Activated T-helper 2 cell treated with anti-CD3 and anti-CD28 coated beads, Interferon-gamma antibody, Interleukin-2, Interleukin-4, amounts not matched to agents 10 μg/mL and 5 μg/mL and 100 μg/mL, durations not matched to agents 14 hours and 24 hours and 36 hours (primary cell): ENCODE data around the gene ARL2BP. TPM values are rescaled to one million over a fixed set of nuclear protein-coding genes. Genes with fewer than 3 reads are reported as not detected.
A peak's percentile ranks its signal among the peaks of the same experiment; 100 is the strongest.

Experiments
- DNase-seq: peaks from one replicate; pipeline ENCODE4 v3.0.0; 2021; ENCODE audit warnings: low spot score
- H3K27ac Mint-ChIP-seq: one replicate; pipeline ENCODE4 v1.8.0; 2021; ENCODE audit warnings: mixed read lengths
- H3K27me3 Mint-ChIP-seq: one replicate; pipeline ENCODE4 v1.8.0; 2021; ENCODE audit warnings: low read depth, mixed read lengths
- H3K36me3 Mint-ChIP-seq: one replicate; pipeline ENCODE4 v1.8.0; 2021; ENCODE audit warnings: low read depth, mixed read lengths
- H3K4me1 Mint-ChIP-seq: one replicate; pipeline ENCODE4 v1.8.0; 2021; ENCODE audit warnings: low read depth, mixed read lengths
- H3K4me3 Mint-ChIP-seq: one replicate; pipeline ENCODE4 v1.8.0; 2021; ENCODE audit warnings: low read depth, mild to moderate bottlenecking, moderate library complexity, mixed read lengths
- H3K9me3 Mint-ChIP-seq: one replicate; pipeline ENCODE4 v1.8.0; 2021; ENCODE audit warnings: mixed read lengths
- intact Hi-C: fragments of 100-400 bp; cut with micrococcal nuclease; formaldehyde crosslinking; loops from one replicate; pipeline ENCODE4 v1.15.1; 2023
- total RNA-seq: library from RNA; stranded (reverse); gene quantifications from 2 replicates; pipeline ENCODE4 v1.2.3, GENCODE V29; 2022

Gene ARL2BP
- total RNA-seq, 1 donor from 2014 or later: 31.2 TPM

DNA sequence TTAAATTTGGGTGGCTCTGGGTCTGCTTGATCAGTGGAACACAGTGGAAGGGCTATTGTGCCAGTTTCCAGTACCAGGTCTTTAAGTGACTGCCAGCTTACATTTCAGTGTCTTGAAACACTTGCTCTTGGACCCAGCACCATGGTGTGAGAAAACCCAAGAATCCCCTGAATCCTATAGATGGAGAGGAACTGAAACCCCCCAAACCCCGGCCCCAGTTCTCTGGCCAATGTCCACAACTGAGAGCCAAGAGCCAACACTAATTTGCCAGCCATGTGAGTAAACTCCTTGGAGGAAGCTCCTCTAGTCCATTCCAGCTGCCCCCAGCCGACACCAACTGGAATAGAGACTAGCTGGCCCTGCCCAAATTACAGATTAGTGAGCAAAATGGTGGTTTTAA lies 2.4 kb upstream of the ARL2BP start:
- H3K27me3 Mint-ChIP-seq: no peaks in the 10 kb centered on the region
- no peak overlapping the region for H3K4me3 Mint-ChIP-seq
- H3K36me3 Mint-ChIP-seq: peaks cover 39% of the 10 kb centered on the region
- peaks cover 16% of the 10 kb centered on the region for H3K4me1 Mint-ChIP-seq
- H3K27ac Mint-ChIP-seq: no peak overlapping the region
- H3K9me3 Mint-ChIP-seq: no peaks in the 10 kb centered on the region
- DNase-seq: no peak
- intact Hi-C loops: loop anchor here (5.0 kb wide), 1 partner anchor 35 kb away; no protein-coding TSS in a partner anchor

DNA sequence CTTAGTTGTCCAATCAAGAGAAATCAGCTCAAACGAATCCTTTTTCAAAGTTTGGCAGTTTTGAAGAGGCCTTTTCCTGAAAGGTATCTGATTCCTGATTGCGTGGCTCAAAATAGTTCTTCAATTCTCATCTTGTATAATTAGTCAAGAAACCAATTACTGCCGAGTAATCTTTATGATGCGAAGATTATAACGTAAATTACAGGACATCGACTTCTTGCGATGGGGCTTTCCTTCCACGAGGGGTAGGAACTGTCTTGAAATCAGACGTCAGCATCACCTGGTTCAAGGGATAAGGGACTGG lies 644 bp upstream of the ARL2BP start:
- H3K4me1 Mint-ChIP-seq: peaks cover 14% of the 10 kb centered on the region
- no peak for DNase-seq

DNA sequence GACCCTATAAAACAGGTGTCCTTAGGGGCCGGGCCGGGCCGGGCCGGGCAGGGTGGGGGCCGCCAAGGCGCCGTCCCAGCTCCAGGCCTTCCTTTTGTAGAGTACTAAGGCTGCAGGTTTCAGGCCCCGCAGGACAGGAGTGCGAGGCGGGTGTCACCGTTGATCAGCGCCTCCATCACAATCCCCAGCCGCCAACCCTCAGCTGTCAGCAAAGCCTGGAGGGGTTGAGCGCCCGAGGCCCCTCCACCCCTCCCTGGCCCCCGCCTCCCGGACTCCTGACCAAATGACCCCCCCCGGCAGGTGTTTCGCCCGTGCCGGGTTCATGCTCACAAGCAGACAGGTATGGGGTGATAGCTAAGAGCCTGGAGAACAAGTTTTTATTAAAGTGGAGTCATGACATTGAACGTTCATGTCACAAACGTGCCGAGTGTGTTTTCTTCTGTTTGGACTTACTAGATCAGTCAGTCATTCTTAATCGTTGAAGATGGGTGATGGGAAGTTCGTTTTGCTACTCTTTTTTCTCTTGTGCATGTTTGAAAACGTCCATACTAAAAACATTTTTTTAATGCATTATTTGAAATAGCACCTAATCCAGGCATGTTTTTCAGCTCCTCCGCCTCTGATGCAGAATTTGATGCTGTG lies 534 bp downstream of the ARL2BP start:
- peaks cover 39% of the 10 kb centered on the region for H3K36me3 Mint-ChIP-seq
- peaks cover 14% of the 10 kb centered on the region for H3K4me1 Mint-ChIP-seq
- intact Hi-C loops: loop anchor here (1.0 to 5.0 kb wide), 3 partner anchors 55 to 172 kb away; partner anchors contain the start of genes PSME3IP1 and RSPRY1
- no peaks in the 10 kb centered on the region for H3K27me3 Mint-ChIP-seq
- H3K9me3 Mint-ChIP-seq: no peaks in the 10 kb centered on the region
- H3K4me3 Mint-ChIP-seq: peak overlapping the region; percentile 76
- H3K27ac Mint-ChIP-seq: peak overlapping the region; percentile 54
- DNase-seq: no peak

More for the DNA sequence above, 644 bp upstream of the ARL2BP start:
- H3K27ac Mint-ChIP-seq: peak overlapping the region; percentile 97
- H3K27me3 Mint-ChIP-seq: no peaks in the 10 kb centered on the region
- peak overlapping the region; percentile 88 for H3K4me3 Mint-ChIP-seq
- H3K36me3 Mint-ChIP-seq: peaks cover 36% of the 10 kb centered on the region
- H3K9me3 Mint-ChIP-seq: no peaks in the 10 kb centered on the region
- intact Hi-C loops: loop anchor here (2.0 to 5.0 kb wide), 2 partner anchors 33 to 58 kb away; partner anchors contain the start of genes PSME3IP1 and RSPRY1

GRCh38 chr16:57251352-57251751 lies 6.3 kb downstream of the ARL2BP start:
- Mint-ChIP-seq H3K27ac (no peak overlapping the region), H3K36me3 (peaks cover 44% of the 10 kb centered on the region), H3K27me3 (no peaks in the 10 kb centered on the region), H3K9me3 (no peaks in the 10 kb centered on the region), H3K4me1 (no peaks in the 10 kb centered on the region), H3K4me3 (no peak overlapping the region)
- intact Hi-C loops: no loop called here
- no peak for DNase-seq

GRCh38 chr16:57252148-57252721 lies 7.2 kb downstream of the ARL2BP start:
- no peaks in the 10 kb centered on the region for H3K4me1 Mint-ChIP-seq
- DNase-seq: no peak
- H3K36me3 Mint-ChIP-seq: peaks cover 44% of the 10 kb centered on the region
- no peak overlapping the region for H3K27ac Mint-ChIP-seq
- no peaks in the 10 kb centered on the region for H3K9me3 Mint-ChIP-seq
- intact Hi-C loops: no loop called here
- no peak overlapping the region for H3K4me3 Mint-ChIP-seq
- no peaks in the 10 kb centered on the region for H3K27me3 Mint-ChIP-seq

DNA sequence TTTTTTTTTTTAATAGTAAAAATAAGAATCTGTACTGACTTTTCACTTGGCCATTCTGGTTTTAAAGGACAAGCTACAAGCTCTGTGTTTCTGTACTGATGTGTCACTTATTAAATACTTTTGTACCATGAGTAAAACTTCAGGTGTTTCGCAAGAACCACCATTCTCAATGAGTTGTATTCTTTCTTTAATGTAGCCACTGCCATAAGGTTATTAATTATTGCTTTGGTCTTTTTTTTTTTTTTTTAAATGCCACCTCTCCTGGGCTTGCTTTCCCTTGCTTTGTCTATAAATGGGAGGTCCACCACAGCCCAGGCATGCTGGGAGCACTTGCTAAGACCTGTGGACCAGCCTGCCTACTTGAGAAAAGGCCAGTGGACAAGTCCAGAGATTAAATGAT lies 8.4 kb downstream of the ARL2BP start:
- Mint-ChIP-seq H3K9me3 (no peaks in the 10 kb centered on the region), H3K4me3 (no peak overlapping the region), H3K27me3 (no peaks in the 10 kb centered on the region), H3K36me3 (peaks cover 40% of the 10 kb centered on the region), H3K4me1 (no peaks in the 10 kb centered on the region), H3K27ac (no peak overlapping the region)
- intact Hi-C loops: no loop called here
- no peak for DNase-seq

- no peak overlapping the region for H3K4me3 Mint-ChIP-seq
- no peaks in the 10 kb centered on the region for H3K9me3 Mint-ChIP-seq
- peaks cover 6% of the 10 kb centered on the region for H3K4me1 Mint-ChIP-seq
These were observed 10.8 kb downstream of the ARL2BP start for GRCh38 chr16:57255686-57256415.

GRCh38 chr16:57256601-57257395 lies 11.7 kb downstream of the ARL2BP start:
- no peaks in the 10 kb centered on the region for H3K27me3 Mint-ChIP-seq
- DNase-seq: no peak
- intact Hi-C loops: no loop called here
- peaks cover 6% of the 10 kb centered on the region for H3K4me1 Mint-ChIP-seq
- no peak overlapping the region for H3K4me3 Mint-ChIP-seq
- H3K27ac Mint-ChIP-seq: no peak overlapping the region
- H3K36me3 Mint-ChIP-seq: peaks cover 14% of the 10 kb centered on the region
- H3K9me3 Mint-ChIP-seq: no peaks in the 10 kb centered on the region

More at GRCh38 chr16:57255686-57256415, 10.8 kb downstream of the ARL2BP start:
- intact Hi-C loops: no loop called here
- DNase-seq: no peak
- Mint-ChIP-seq H3K36me3 (peaks cover 20% of the 10 kb centered on the region), H3K27ac (no peak overlapping the region), H3K27me3 (no peaks in the 10 kb centered on the region)

GRCh38 chr16:57257455-57258070 lies 12.5 kb downstream of the ARL2BP start:
- no peaks in the 10 kb centered on the region for H3K9me3 Mint-ChIP-seq

DNA sequence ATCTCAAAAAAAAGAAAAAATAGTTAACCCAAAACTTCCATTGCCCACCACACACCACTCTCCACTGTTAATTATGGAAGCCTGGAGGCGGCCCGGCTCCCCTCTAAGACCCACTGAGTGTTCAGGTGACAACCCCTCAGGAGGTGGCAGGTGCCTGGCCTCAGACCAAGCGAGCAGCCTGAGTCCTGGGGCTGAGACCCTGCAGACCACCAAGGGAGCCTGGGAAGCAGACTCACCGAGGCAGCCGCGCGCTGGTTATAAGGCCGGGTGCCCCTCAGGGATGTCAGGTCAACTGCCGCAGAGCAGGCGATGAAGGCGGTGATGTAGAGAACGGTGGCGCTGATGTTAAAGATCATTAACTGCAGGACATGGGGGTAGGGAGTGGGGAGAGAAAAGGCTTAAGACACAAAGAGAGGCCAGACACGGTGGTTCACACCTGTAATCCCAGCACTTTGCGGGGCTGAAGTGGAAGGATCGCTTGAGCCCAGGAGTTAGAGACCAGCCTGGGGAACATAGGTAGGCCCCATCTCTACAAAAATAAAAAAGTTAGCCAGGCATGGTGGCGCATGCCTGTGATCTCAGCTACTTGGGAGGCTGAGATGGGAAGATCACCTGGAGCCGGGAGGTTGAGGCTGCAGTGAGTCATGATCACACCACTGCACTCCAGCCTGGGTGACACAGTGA lies 13.3 kb downstream of the ARL2BP start:
- Mint-ChIP-seq H3K4me1 (peaks cover 6% of the 10 kb centered on the region), H3K36me3 (no peaks in the 10 kb centered on the region), H3K27me3 (no peaks in the 10 kb centered on the region), H3K4me3 (no peak overlapping the region), H3K27ac (no peak overlapping the region), H3K9me3 (no peaks in the 10 kb centered on the region)
- intact Hi-C loops: no loop called here
- DNase-seq: no peak

More at GRCh38 chr16:57257455-57258070, 12.5 kb downstream of the ARL2BP start:
- Mint-ChIP-seq H3K27ac (no peak overlapping the region), H3K4me1 (peaks cover 6% of the 10 kb centered on the region), H3K27me3 (no peaks in the 10 kb centered on the region), H3K4me3 (no peak overlapping the region), H3K36me3 (peaks cover 7% of the 10 kb centered on the region)
- DNase-seq: no peak
- intact Hi-C loops: no loop called here

DNA sequence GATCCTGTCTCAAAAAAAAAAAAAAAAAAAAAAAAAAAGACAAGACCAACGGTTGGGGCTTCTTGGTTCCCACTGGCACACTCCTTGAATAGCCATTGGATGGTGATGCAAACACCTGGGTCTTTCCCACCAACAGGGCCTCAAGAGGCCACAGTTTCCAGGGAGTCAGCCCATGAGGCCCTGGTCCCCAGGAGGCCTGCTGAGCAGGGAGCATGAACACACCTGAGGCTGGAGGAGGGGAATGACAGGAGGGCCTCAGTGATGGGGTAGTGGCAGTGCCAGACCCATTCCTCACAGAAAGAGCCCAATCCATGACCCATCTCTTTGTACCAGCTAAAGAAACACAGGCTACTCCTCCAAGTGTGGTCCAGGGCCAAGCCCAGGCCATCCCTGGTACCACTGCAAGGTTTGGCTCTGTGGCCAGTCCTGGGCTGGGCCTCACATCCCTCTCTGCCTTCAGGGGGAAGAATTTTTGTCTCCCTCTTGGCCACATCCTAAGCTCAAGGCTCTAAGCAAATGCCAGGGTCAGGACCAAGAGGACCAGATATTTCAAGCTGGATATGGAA lies 13.9 kb downstream of the ARL2BP start:
- Mint-ChIP-seq H3K36me3 (no peaks in the 10 kb centered on the region), H3K27ac (no peak overlapping the region), H3K9me3 (no peaks in the 10 kb centered on the region), H3K4me3 (no peak overlapping the region), H3K4me1 (peaks cover 6% of the 10 kb centered on the region), H3K27me3 (no peaks in the 10 kb centered on the region)
- DNase-seq: no peak
- intact Hi-C loops: no loop called here
